Measurements from ENCODE around the gene SPINT2. TPM values are rescaled to one million over a fixed set of nuclear protein-coding genes. Genes with fewer than 3 reads are reported as not detected.
"Not testable (repeated sequence)": the region's sequence is repeated elsewhere in the genome, so short reads cannot be mapped to it uniquely, and the experiment has no call there.

The SPINT2 gene
- total RNA-seq, 1 donor from 2014 or later = 13.8 TPM

- no peak for DNase-seq (ENCODE audit: low spot score)
Measured at GRCh38 chr19:38318660-38319059, 54.3 kb downstream of the SPINT2 start.

- no peak for DNase-seq (ENCODE audit: low spot score)
Measured at GRCh38 chr19:38319421-38320258, 55.3 kb downstream of the SPINT2 start, which contains the start of gene KCNK6. TSS of gene KCNK6 (plus strand) at chr19:38319845. CDS start at chr19:38319951, 106 bp downstream.

GRCh38 chr19:38320969-38321339 is 56.6 kb downstream of the SPINT2 start:
- DNase-seq (ENCODE audit: low spot score) = no peak

GRCh38 chr19:38321646-38322196 is 57.3 kb downstream of the SPINT2 start:
- DNase-seq (ENCODE audit: low spot score) = no peak

GRCh38 chr19:38323291-38323690 is 58.9 kb downstream of the SPINT2 start:
- DNase-seq (ENCODE audit: low spot score) = no peak

- no peak for DNase-seq (ENCODE audit: low spot score)
Measured at GRCh38 chr19:38324431-38324830, 60.1 kb downstream of the SPINT2 start.

GRCh38 chr19:38326591-38326990 is 62.2 kb downstream of the SPINT2 start:
- no peak for DNase-seq (ENCODE audit: low spot score)

GRCh38 chr19:38329651-38330050 is 65.3 kb downstream of the SPINT2 start:
- no peak for DNase-seq (ENCODE audit: low spot score)

GRCh38 chr19:38331728-38332127 is 67.4 kb downstream of the SPINT2 start:
- DNase-seq (ENCODE audit: low spot score) = no peak

GRCh38 chr19:38333245-38333644 is 68.9 kb downstream of the SPINT2 start:
- DNase-seq (ENCODE audit: low spot score) = no peak

- peak; percentile 97 for DNase-seq (ENCODE audit: low spot score)
Measured at GRCh38 chr19:38335949-38336637, 71.7 kb downstream of the SPINT2 start.

- peak; percentile 98 for DNase-seq (ENCODE audit: low spot score)
Measured at GRCh38 chr19:38336638-38337359, 72.4 kb downstream of the SPINT2 start.

- DNase-seq (ENCODE audit: low spot score) = no peak
Measured at GRCh38 chr19:38337360-38337653, 72.9 kb downstream of the SPINT2 start.

- not testable (repeated sequence) for DNase-seq (ENCODE audit: low spot score)
Measured at GRCh38 chr19:38339011-38339410, 74.6 kb downstream of the SPINT2 start.

GRCh38 chr19:38340927-38341326 is 76.6 kb downstream of the SPINT2 start:
- no peak for DNase-seq (ENCODE audit: low spot score)

Other genes with a start within 250 kb of the SPINT2 start
- gene DPF1, start 40.4 kb upstream of the SPINT2 start, total RNA-seq = not detected
- gene PPP1R14A, start 8.2 kb upstream of the SPINT2 start, total RNA-seq = 193 TPM
- gene C19orf33, start 39.7 kb downstream of the SPINT2 start, total RNA-seq = 2.2 TPM
- gene YIF1B, start 51.4 kb downstream of the SPINT2 start, total RNA-seq = 36.5 TPM
- gene KCNK6, start 55.3 kb downstream of the SPINT2 start, total RNA-seq = 14.3 TPM
- gene CATSPERG, start 71.3 kb downstream of the SPINT2 start, total RNA-seq = 3.2 TPM
- gene PSMD8, start 110.0 kb downstream of the SPINT2 start, total RNA-seq = 288 TPM
- 1.0 TPM for gene GGN, start 123.5 kb downstream of the SPINT2 start, total RNA-seq
- gene SPRED3, start 124.1 kb downstream of the SPINT2 start, total RNA-seq = 2.2 TPM
- 11.8 TPM for gene FAM98C, start 138.5 kb downstream of the SPINT2 start, total RNA-seq
- 8.4 TPM for gene RASGRP4, start 161.6 kb downstream of the SPINT2 start, total RNA-seq
- gene RYR1, start 169.1 kb downstream of the SPINT2 start, total RNA-seq = 4.8 TPM